ENCODE measurements around the gene OPN4. TPM values are rescaled to one million over a fixed set of nuclear protein-coding genes. Genes with fewer than 3 reads are reported as not detected.

Gene OPN4
- total and polyA plus RNA-seq, 2 of the 13 experiments (the other 11 are each of a cell fraction or from before 2014, with no cell fraction given): not detected

DNA sequence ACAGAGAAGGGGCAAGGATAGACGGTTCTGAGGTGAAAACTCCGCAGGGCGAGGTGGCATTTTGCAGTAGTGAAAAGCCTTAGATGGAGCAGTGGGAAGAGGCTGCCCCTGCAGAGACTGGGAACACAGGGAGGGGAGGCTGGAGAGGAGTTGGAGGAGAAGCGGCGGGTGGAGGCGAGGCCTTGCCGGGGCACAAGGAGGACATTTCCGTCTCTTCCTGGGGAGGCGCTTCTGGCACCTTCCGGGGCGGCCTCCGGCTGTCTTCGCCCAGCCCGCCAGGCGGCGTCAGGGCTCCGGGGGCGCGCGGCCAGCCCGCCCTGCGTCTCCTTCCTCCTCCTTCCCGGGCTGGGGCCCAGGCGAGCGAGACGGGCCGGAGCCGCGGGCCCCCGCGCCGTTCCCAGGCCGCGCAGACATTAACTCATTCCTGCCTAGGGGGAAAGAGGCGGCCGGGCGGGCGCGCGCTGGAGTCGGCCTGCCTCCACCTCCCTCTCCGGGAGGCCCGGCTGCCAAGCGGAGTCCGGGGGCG is 56.7 kb downstream of the OPN4 start (continued):
- 0 out of 2 replicates have a peak, but pooled peaks have one; percentile 30 for TF ChIP-seq ZNF501 (CRISPR knock-in tag; IDR thresholded peaks at IDR 0.05)
- TF ChIP-seq JUN (CRISPR knock-in tag; IDR thresholded peaks at IDR 0.05): no peak
- TF ChIP-seq ZNF883 (CRISPR knock-in tag; IDR thresholded peaks at IDR 0.05; ENCODE audit: not compliant biosample characterization): peak; percentile 16
- no peak for TF ChIP-seq NR3C1 (CRISPR knock-in tag; IDR thresholded peaks at IDR 0.05)
- TF ChIP-seq PAWR (CRISPR knock-in tag; IDR thresholded peaks at IDR 0.05; ENCODE audit: borderline replicate concordance): no peak
- 0 out of 2 replicates have a peak, but pooled peaks have one; percentile 22 for TF ChIP-seq CBFB (CRISPR knock-in tag; IDR thresholded peaks at IDR 0.05)
- TF ChIP-seq, protein P1, sequence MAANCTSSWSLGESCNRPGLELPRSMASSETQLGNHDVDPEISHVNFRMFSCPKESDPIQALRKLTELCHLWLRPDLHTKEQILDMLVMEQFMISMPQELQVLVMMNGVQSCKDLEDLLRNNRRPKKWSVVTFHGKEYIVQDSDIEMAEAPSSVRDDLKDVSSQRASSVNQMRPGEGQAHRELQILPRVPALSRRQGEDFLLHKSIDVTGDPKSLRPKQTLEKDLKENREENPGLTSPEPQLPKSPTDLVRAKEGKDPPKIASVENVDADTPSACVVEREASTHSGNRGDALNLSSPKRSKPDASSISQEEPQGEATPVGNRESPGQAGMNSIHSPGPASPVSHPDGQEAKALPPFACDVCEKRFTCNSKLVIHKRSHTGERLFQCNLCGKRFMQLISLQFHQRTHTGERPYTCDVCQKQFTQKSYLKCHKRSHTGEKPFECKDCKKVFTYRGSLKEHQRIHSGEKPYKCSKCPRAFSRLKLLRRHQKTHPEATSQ (CRISPR knock-in tag; IDR thresholded peaks at IDR 0.05; ENCODE audit: borderline replicate concordance): no peak
- TF ChIP-seq ZNF615 (CRISPR knock-in tag; IDR thresholded peaks at IDR 0.05; ENCODE audit: borderline replicate concordance): no peak
- TF ChIP-seq ZNF768 (CRISPR knock-in tag; IDR thresholded peaks at IDR 0.05): no peak
- TF ChIP-seq ONECUT2 (CRISPR knock-in tag; IDR thresholded peaks at IDR 0.05): no peak
- TF ChIP-seq, protein P2, sequence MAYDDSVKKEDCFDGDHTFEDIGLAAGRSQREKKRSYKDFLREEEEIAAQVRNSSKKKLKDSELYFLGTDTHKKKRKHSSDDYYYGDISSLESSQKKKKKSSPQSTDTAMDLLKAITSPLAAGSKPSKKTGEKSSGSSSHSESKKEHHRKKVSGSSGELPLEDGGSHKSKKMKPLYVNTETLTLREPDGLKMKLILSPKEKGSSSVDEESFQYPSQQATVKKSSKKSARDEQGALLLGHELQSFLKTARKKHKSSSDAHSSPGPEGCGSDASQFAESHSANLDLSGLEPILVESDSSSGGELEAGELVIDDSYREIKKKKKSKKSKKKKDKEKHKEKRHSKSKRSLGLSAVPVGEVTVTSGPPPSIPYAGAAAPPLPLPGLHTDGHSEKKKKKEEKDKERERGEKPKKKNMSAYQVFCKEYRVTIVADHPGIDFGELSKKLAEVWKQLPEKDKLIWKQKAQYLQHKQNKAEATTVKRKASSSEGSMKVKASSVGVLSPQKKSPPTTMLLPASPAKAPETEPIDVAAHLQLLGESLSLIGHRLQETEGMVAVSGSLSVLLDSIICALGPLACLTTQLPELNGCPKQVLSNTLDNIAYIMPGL (CRISPR knock-in tag; IDR thresholded peaks at IDR 0.05; ENCODE audit: borderline replicate concordance in 1 of 2, low read depth in 1 of 2): peak; percentile 95 to 96
- no peak for TF ChIP-seq ZNF251 (CRISPR knock-in tag; IDR thresholded peaks at IDR 0.05)
- no peak for TF ChIP-seq SP5 (CRISPR knock-in tag; IDR thresholded peaks at IDR 0.05; ENCODE audit: borderline replicate concordance, low read depth)
- TF ChIP-seq ZNF556 (CRISPR knock-in tag; IDR thresholded peaks at IDR 0.05; ENCODE audit: borderline replicate concordance): 0 out of 2 replicates have a peak, but pooled peaks have one; percentile 50
- no peak for TF ChIP-seq ZFAT (CRISPR knock-in tag; conservative IDR thresholded peaks at IDR 0.05)
- no peak for TF ChIP-seq GTF3A (CRISPR knock-in tag; conservative IDR thresholded peaks at IDR 0.05)
- TF ChIP-seq ZBTB20 (CRISPR knock-in tag; IDR thresholded peaks at IDR 0.05; ENCODE audit: borderline replicate concordance, low read depth): no peak
- TF ChIP-seq, protein P3, sequence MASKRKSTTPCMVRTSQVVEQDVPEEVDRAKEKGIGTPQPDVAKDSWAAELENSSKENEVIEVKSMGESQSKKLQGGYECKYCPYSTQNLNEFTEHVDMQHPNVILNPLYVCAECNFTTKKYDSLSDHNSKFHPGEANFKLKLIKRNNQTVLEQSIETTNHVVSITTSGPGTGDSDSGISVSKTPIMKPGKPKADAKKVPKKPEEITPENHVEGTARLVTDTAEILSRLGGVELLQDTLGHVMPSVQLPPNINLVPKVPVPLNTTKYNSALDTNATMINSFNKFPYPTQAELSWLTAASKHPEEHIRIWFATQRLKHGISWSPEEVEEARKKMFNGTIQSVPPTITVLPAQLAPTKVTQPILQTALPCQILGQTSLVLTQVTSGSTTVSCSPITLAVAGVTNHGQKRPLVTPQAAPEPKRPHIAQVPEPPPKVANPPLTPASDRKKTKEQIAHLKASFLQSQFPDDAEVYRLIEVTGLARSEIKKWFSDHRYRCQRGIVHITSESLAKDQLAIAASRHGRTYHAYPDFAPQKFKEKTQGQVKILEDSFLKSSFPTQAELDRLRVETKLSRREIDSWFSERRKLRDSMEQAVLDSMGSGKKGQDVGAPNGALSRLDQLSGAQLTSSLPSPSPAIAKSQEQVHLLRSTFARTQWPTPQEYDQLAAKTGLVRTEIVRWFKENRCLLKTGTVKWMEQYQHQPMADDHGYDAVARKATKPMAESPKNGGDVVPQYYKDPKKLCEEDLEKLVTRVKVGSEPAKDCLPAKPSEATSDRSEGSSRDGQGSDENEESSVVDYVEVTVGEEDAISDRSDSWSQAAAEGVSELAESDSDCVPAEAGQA (IDR thresholded peaks at IDR 0.05; ENCODE audit: low read depth): no peak
- TF ChIP-seq, protein P3 (CRISPR knock-in tag; IDR thresholded peaks at IDR 0.05; ENCODE audit: borderline replicate concordance): no peak
- TF ChIP-seq GTF2F1 (IDR thresholded peaks at IDR 0.05; ENCODE audit: low read length): no peak
- no peak; a peak in 1 of 4 replicates for TF ChIP-seq NR2F1 (CRISPR knock-in tag; IDR thresholded peaks at IDR 0.05)
- no peak for TF ChIP-seq DNMT1 (CRISPR knock-in tag; IDR thresholded peaks at IDR 0.05)
